Nephron (organoid): Measurements from ENCODE around the gene CNR1.

ENCODE experiments used
- H3K27ac Mint-ChIP-seq, 3 experiments: 2 replicates each; pipeline ENCODE4 v1.8.0; 2020; ENCODE audit warnings: mixed read lengths in 3 of 3, mild to moderate bottlenecking in 2 of 3, moderate library complexity in 1 of 3
- H3K27me3 Mint-ChIP-seq: 2 replicates; pipeline ENCODE4 v1.8.0; 2021; ENCODE audit warnings: low read depth, mild to moderate bottlenecking, moderate library complexity, mixed read lengths
- H3K36me3 Mint-ChIP-seq: 2 replicates; pipeline ENCODE4 v1.8.0; 2020; ENCODE audit warnings: low read depth, mixed read lengths
- H3K4me1 Mint-ChIP-seq: 2 replicates; pipeline ENCODE4 v1.8.0; 2020; ENCODE audit warnings: mixed read lengths
- H3K4me3 Mint-ChIP-seq, 3 experiments: 2 replicates each; pipeline ENCODE4 v1.8.0; 2020; ENCODE audit warnings: mild to moderate bottlenecking in 3 of 3, mixed read lengths in 3 of 3, moderate library complexity in 2 of 3
- H3K9me3 Mint-ChIP-seq: 2 replicates; pipeline ENCODE4 v1.8.0; 2020; ENCODE audit warnings: mixed read lengths
- CTCF ChIP-seq, 3 experiments: fragments of 200-600 bp; sonication (generic); IDR thresholded peaks; one replicate each; pipeline ENCODE4 v1.5.0; 2021; ENCODE audit warnings: antibody characterized with exemption in 3 of 3; ENCODE audit not compliant: unreplicated experiment in 3 of 3

Gene CNR1

GRCh38 chr6:88161940-88162339 is 4.2 kb downstream of the CNR1 start:
- H3K27ac Mint-ChIP-seq = no peak overlapping the region
- no peaks in the 10 kb centered on the region for H3K36me3 Mint-ChIP-seq
- no peak overlapping the region for H3K4me3 Mint-ChIP-seq
- H3K4me1 Mint-ChIP-seq = peaks cover 6% of the 10 kb centered on the region
- no peaks in the 10 kb centered on the region for H3K9me3 Mint-ChIP-seq
- TF ChIP-seq CTCF (IDR thresholded peaks at IDR 0.05; ENCODE audit: unreplicated experiment in 3 of 3) = no peak
- peaks cover 38% of the 10 kb centered on the region for H3K27me3 Mint-ChIP-seq

- no peaks in the 10 kb centered on the region for H3K36me3 Mint-ChIP-seq
- no peaks in the 10 kb centered on the region for H3K9me3 Mint-ChIP-seq
- TF ChIP-seq CTCF (IDR thresholded peaks at IDR 0.05; ENCODE audit: unreplicated experiment in 3 of 3) = peak in 2 of 3 experiments; percentile 16 to 17
- no peaks in the 10 kb centered on the region for H3K27me3 Mint-ChIP-seq
- H3K4me1 Mint-ChIP-seq = no peaks in the 10 kb centered on the region
- no peak overlapping the region for H3K27ac Mint-ChIP-seq
- H3K4me3 Mint-ChIP-seq = no peak overlapping the region
These were observed 9.0 kb downstream of the CNR1 start for GRCh38 chr6:88157106-88157505.

- H3K4me3 Mint-ChIP-seq = no peak overlapping the region
- no peak for TF ChIP-seq CTCF (IDR thresholded peaks at IDR 0.05; ENCODE audit: unreplicated experiment in 3 of 3)
- no peaks in the 10 kb centered on the region for H3K36me3 Mint-ChIP-seq
- no peaks in the 10 kb centered on the region for H3K9me3 Mint-ChIP-seq
- no peaks in the 10 kb centered on the region for H3K27me3 Mint-ChIP-seq
- no peaks in the 10 kb centered on the region for H3K4me1 Mint-ChIP-seq
- H3K27ac Mint-ChIP-seq = no peak overlapping the region
These were observed 20.7 kb downstream of the CNR1 start for GRCh38 chr6:88145298-88145963.

GRCh38 chr6:88144637-88145297 is 21.4 kb downstream of the CNR1 start:
- no peaks in the 10 kb centered on the region for H3K36me3 Mint-ChIP-seq
- no peaks in the 10 kb centered on the region for H3K9me3 Mint-ChIP-seq
- no peak overlapping the region for H3K4me3 Mint-ChIP-seq
- no peaks in the 10 kb centered on the region for H3K4me1 Mint-ChIP-seq
- TF ChIP-seq CTCF (IDR thresholded peaks at IDR 0.05; ENCODE audit: unreplicated experiment in 3 of 3) = no peak
- H3K27me3 Mint-ChIP-seq = no peaks in the 10 kb centered on the region
- no peak overlapping the region for H3K27ac Mint-ChIP-seq

- Mint-ChIP-seq H3K27me3 (no peaks in the 10 kb centered on the region), H3K27ac (no peak overlapping the region), H3K9me3 (no peaks in the 10 kb centered on the region), H3K36me3 (no peaks in the 10 kb centered on the region), H3K4me1 (no peaks in the 10 kb centered on the region), H3K4me3 (no peak overlapping the region)
- TF ChIP-seq CTCF (IDR thresholded peaks at IDR 0.05; ENCODE audit: unreplicated experiment in 3 of 3) = no peak
These were observed 22.6 kb downstream of the CNR1 start for GRCh38 chr6:88143421-88144157.
